Measurements from ENCODE around the gene ADAM23. TPM values are rescaled to one million over a fixed set of nuclear protein-coding genes. Genes with fewer than 3 reads are reported as not detected.
"Not testable (repeated sequence)": the region's sequence is repeated elsewhere in the genome, so short reads cannot be mapped to it uniquely, and the experiment has no call there.

The ADAM23 gene, protein sequence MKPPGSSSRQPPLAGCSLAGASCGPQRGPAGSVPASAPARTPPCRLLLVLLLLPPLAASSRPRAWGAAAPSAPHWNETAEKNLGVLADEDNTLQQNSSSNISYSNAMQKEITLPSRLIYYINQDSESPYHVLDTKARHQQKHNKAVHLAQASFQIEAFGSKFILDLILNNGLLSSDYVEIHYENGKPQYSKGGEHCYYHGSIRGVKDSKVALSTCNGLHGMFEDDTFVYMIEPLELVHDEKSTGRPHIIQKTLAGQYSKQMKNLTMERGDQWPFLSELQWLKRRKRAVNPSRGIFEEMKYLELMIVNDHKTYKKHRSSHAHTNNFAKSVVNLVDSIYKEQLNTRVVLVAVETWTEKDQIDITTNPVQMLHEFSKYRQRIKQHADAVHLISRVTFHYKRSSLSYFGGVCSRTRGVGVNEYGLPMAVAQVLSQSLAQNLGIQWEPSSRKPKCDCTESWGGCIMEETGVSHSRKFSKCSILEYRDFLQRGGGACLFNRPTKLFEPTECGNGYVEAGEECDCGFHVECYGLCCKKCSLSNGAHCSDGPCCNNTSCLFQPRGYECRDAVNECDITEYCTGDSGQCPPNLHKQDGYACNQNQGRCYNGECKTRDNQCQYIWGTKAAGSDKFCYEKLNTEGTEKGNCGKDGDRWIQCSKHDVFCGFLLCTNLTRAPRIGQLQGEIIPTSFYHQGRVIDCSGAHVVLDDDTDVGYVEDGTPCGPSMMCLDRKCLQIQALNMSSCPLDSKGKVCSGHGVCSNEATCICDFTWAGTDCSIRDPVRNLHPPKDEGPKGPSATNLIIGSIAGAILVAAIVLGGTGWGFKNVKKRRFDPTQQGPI
- total RNA-seq: 0.86 and 1.5 TPM in 2 replicates

DNA sequence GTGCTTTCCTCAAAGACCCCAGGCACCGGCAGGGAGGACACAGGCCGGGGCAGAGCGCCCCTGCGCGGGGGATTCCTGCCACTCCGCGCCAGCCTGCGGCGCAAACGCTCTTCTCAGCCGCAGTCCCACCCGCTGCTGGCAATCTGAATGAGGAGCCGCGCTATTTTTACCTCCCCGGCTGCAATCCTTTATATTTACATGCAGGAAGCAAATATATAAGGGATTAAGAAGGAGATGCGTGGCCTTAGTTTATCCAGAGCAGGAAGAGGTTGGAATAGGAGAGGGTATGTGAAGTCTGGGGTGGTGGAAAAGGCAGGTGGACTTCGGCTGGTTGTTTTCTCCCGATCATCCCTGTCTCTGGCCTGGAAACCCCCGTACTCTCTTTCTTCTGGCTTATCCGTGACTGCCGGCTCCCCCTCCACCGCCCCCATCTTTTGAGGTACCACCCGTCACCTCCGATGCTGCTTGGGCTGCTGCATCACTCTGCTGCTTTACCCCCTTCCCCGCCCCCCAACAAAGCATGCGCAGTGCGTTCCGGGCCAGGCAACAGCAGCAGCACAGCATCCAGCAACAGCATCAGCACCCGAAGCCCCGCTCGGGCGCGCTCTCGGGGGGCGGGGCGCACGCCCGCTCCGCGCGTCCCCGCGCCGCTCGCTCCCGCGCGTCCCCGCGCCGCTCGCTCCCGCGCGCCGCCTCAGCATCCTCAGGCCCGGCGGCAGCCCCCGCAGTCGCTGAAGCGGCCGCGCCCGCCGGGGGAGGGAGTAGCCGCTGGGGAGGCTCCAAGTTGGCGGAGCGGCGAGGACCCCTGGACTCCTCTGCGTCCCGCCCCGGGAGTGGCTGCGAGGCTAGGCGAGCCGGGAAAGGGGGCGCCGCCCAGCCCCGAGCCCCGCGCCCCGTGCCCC lies at the start of gene ADAM23:
ADAM23 (plus strand) TSS at position 700 of the 902 bp plus-strand sequence. CDS start 335 bp downstream, outside the sequence.
- H3K9me3 Mint-ChIP-seq: no peaks in the 10 kb centered on the region
- DNase-seq (peak; percentile 37), ATAC-seq (ENCODE audit: low read depth) (peak; percentile 66)
- intact Hi-C loops (cut with micrococcal nuclease): loop anchor here (1.0 to 5.0 kb wide), 3 partner anchors 171 to 322 kb away; partner anchors contain the start of genes FASTKD2, MDH1B and ZDBF2
- ChIA-PET POLR2A (no interaction called here), CTCF (no interaction called here)
- H3K4me1 Mint-ChIP-seq: peaks cover 16% of the 10 kb centered on the region
- H3K36me3 Mint-ChIP-seq (ENCODE audit: low read depth): no peaks in the 10 kb centered on the region
- no peak within 1 kb of the TSS for H3K27ac Mint-ChIP-seq
- H3K4me3 Mint-ChIP-seq: peak within 1 kb of the TSS; percentile 80
- H3K27me3 Mint-ChIP-seq: peaks cover 50% of the 10 kb centered on the region
- TF ChIP-seq, protein P1, sequence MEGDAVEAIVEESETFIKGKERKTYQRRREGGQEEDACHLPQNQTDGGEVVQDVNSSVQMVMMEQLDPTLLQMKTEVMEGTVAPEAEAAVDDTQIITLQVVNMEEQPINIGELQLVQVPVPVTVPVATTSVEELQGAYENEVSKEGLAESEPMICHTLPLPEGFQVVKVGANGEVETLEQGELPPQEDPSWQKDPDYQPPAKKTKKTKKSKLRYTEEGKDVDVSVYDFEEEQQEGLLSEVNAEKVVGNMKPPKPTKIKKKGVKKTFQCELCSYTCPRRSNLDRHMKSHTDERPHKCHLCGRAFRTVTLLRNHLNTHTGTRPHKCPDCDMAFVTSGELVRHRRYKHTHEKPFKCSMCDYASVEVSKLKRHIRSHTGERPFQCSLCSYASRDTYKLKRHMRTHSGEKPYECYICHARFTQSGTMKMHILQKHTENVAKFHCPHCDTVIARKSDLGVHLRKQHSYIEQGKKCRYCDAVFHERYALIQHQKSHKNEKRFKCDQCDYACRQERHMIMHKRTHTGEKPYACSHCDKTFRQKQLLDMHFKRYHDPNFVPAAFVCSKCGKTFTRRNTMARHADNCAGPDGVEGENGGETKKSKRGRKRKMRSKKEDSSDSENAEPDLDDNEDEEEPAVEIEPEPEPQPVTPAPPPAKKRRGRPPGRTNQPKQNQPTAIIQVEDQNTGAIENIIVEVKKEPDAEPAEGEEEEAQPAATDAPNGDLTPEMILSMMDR (IDR thresholded peaks at IDR 0.05): no peak

DNA sequence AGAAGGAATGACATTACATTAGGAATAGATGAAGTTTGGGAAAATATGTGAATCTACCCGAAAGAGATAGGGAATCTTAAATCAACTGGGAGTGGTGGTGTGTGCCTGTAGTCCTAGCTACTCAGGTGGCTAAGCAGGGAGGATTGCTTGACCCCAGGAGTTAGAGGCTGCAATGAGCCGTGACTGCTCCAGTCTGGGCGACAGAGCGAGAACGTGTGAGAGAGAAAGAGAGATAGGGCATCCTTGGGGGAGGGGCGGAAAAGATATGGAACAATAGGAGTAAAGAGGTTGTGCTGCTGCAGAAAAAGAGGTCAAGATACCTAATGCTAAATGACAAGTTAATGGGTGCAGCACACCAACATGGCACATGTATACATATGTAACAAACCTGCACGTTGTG lies 47.1 kb upstream of the ADAM23 start:
- no peak overlapping the region for H3K4me3 Mint-ChIP-seq
- peaks cover 5% of the 10 kb centered on the region for H3K9me3 Mint-ChIP-seq
- H3K4me1 Mint-ChIP-seq: no peaks in the 10 kb centered on the region
- DNase-seq (no peak), ATAC-seq (ENCODE audit: low read depth) (no peak)
- POLR2A ChIA-PET: no interaction called here
- H3K27me3 Mint-ChIP-seq: no peaks in the 10 kb centered on the region
- TF ChIP-seq, protein P1 (IDR thresholded peaks at IDR 0.05): no peak
- intact Hi-C loops (cut with micrococcal nuclease): no loop called here
- no peak overlapping the region for H3K27ac Mint-ChIP-seq
- no peaks in the 10 kb centered on the region for H3K36me3 Mint-ChIP-seq (ENCODE audit: low read depth)
- CTCF ChIA-PET: no interaction called here

DNA sequence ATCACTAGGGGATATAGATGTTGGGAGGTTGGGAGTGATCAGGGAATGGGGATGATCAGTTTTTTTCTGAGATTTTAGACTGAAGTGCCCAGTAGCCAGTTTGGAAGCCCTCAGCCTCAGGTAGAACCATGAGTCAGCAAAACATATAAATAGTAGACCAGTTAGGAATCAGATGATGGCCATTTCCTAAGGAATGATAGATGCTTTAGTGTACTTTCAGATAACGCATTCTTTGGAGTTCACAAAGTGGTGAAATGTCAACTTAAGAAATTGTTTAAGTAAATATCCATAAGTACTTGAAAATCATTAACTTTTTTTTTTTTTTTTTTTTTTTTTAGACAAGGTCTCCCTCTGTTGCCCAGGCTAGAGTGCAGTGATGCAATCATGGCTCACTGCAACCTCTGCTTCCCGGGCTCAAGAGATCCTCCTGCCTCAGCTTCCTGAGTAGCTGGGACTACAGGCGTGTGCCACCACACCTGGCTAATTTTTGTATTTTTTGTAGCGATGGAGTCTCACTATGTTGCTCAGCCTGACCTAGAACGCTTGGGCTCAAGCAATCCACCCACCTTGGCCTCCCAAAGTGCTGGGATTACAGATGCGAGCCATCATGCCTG lies 40.3 kb upstream of the ADAM23 start:
- intact Hi-C loops (cut with micrococcal nuclease); DNase-seq; ATAC-seq (ENCODE audit: low read depth); CTCF ChIA-PET; H3K4me1 Mint-ChIP-seq; POLR2A ChIA-PET; H3K36me3 Mint-ChIP-seq (ENCODE audit: low read depth); H3K27ac Mint-ChIP-seq; H3K27me3 Mint-ChIP-seq; H3K9me3 Mint-ChIP-seq; H3K4me3 Mint-ChIP-seq: not testable (repeated sequence)

DNA sequence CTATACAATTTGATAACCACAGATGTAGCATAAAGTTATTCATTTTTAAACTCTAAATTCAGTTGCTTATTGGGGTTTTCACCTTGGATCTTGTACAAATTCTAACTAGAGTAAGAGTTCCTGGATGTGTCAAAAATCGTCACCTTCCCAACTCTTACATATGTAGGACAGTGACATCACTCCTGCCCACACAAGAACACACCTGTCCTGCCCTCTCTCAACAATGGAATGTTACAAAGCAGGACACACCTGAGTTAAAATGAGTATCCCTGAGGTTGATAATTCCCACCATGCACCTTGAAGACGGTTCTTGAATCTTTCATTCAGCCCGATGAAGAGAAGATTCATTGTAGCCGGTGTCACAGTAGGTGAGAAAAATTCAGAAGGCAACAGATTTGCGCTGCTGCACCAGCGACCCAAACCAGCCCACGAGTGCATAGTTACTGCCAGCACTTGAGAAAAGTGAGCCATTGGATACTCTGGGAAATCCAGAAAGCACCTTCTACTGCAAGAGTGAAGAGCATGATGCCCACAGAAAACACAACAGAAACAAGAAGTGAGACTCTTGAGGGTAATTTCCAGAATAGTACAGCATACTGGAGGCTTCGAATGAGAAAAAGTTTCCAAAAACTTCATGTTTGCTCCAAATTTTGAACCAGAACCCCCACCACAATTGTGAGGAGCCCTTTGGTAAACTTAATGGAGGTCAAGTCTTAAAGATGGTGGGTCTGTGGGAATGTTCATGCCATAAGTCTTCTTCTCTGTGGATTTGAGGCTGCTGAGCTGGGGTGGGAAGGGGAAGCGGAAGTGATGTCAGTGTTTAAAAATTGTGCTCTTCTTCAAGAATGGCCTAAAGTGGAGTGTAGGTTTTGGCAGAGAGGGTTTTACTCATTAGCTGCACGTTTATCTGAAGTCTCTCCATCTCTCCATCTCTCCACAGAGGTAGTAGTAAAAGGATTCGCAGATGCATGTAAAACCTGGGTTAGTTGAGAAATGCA lies 34.7 kb upstream of the ADAM23 start:
- H3K27me3 Mint-ChIP-seq: peaks cover 2% of the 10 kb centered on the region
- POLR2A ChIA-PET: no interaction called here
- CTCF ChIA-PET: no interaction called here
- DNase-seq (no peak), ATAC-seq (ENCODE audit: low read depth) (peak; percentile 62)
- intact Hi-C loops (cut with micrococcal nuclease): no loop called here
- H3K27ac Mint-ChIP-seq: peak overlapping the region; percentile 37
- H3K4me1 Mint-ChIP-seq: peaks cover 10% of the 10 kb centered on the region
- no peaks in the 10 kb centered on the region for H3K36me3 Mint-ChIP-seq (ENCODE audit: low read depth)
- H3K4me3 Mint-ChIP-seq: no peak overlapping the region
- TF ChIP-seq, protein P1 (IDR thresholded peaks at IDR 0.05): no peak
- H3K9me3 Mint-ChIP-seq: no peaks in the 10 kb centered on the region
